NCI-H1436 (cell line): ENCODE results near the gene PLCXD1.
"Not testable (repeated sequence)": the region's sequence is repeated elsewhere in the genome, so short reads cannot be mapped to it uniquely, and the experiment has no call there.

Experiments used
- DNase-seq: peaks from one replicate; lab custom pipeline; 2025; lab: John Stamatoyannopoulos, UW

Gene PLCXD1

DNA sequence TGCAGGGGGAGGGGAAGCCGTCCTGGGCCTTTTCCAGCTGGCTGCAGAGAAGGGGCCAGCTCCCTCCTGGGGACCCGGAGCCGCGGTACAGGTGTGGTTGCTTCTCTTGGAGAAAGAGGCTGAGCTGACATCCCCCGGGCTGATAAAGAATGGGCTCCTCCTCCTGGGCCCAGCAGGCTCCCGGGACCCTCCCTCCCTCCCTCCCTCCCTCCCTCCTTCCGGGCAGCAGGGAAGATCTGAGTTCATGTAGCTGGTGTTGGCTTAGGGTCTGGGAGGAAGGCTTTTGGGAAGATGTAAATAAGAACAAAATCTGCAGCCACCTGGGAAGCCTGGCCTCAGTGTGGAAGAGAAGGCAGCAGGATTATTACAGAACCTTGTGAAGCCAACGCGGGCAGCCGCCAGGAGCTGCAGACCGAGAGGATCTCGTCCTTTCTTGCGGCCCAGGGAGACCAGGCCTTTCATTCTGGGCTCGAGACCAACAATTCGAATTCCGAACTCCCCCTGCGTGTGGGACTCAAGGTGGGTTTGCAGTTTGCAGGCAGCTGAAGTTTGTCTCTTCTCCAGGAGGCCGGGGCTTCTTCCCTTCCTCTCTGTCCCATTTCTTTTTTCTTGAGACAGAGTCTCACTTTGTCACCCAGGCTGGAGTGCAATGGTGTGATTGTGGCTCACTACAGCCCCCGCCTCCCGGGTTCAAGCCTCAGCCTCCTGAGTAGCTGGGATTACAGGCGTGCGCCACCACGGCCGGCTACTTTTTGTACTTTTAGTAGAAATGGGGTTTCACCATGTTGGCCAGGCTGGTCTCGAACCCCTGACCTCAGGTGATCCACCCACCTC lies at the start of gene PLCXD1:
PLCXD1 (plus strand) TSS at position 216 of the 834 bp plus-strand sequence. CDS start 2,807 bp downstream, outside the sequence.
- DNase-seq, result no peak

- DNase-seq, result not testable (repeated sequence)
These were observed 49.4 kb upstream of the PLCXD1 start for GRCh38 chrX:231637-232277.

- not testable (repeated sequence) for DNase-seq
These were observed 48.9 kb upstream of the PLCXD1 start for GRCh38 chrX:232278-232655.

DNA sequence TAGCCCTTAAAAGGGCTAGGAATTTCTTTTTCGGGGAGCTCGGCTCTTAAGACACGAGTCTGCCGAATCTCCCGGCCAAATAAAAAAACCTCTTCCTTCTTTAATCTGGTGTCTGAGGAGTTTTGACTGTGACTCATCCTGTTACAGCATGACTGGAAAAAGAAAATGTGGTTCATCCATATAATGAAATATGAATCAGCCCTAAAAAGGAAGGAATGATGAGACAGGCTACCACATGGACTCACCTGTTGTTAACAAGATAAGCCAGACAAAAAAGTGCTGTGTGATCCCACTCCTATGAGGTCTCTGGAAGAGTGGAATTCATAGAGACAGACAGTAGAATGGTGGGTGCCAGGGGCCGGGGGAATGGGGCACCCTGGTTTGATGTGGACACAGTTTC lies 45.0 kb upstream of the PLCXD1 start:
- not testable (repeated sequence) for DNase-seq

DNA sequence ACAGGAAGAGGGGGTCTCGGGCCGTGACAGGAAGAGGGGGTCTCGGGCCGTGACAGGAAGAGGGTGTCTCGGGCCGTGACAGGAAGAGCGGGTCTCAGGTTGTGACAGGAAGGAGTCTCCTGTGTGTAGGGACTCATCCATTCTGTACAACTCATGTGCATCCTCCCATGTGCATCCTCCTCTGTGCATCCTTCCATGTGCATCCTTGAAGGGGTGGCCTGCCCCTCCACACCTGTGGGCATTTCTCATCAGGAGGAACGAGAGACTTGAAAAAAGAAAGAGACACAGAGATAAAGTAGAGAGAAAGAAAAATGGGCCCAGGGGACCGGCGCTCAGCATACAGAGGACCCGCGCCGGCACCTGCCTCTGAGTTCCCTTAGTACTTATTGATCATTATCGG lies 30.2 kb upstream of the PLCXD1 start:
- no peak for DNase-seq

GRCh38 chrX:251396-252243 lies 29.6 kb upstream of the PLCXD1 start:
- not testable (repeated sequence) for DNase-seq

DNA sequence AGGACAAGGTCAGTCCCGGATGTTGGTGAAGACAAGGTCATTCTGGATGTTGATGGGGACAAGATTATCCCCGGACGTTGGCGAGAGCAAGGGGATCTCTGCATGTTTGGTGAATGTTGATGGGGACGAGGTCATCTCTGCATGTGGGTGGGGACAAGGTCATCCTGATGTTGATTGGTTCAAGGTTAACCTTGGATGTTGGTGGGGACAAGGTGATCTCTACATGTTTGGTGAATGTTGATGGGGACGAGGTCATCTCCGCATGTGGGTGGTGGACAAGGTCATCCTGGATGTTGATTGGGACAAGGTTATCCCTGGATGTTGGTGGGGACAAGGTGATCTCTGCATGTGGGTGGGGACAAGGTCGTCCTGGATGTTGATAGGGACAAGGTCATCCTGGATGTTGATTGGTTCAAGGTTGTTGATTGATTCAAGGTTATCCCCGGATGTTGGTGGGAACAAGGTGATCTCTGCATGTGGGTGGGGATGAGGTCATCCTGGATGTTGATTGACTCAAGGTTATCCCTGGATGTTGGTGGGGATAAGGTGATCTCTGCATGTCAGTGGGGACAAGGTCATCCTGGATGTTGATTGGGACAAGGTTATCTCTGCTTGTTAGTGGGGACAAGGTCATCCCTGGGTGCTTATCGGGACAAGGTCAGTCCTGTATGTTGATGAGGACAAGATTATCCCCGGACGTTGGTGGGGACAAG lies 28.8 kb upstream of the PLCXD1 start:
- DNase-seq, result no peak

DNA sequence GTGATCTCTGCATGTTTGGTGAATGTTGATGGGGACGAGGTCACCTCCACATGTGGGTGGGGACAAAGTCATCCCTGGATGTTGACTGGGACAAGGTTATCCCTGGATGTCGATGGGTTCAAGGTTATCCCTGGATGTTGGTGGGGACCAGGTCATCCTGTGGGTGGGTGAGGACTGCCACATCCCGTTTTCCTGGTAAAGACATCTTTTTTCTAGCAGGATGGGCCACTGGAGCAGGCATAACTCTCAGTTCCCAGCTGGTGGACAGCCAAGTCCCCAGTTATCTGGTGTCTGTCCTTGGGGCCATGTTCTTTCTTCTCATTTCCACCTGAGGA lies 28.3 kb upstream of the PLCXD1 start:
- no peak for DNase-seq

GRCh38 chrX:253451-254297 lies 27.5 kb upstream of the PLCXD1 start:
- no peak for DNase-seq

- DNase-seq, result no peak
These were observed 26.5 kb upstream of the PLCXD1 start for GRCh38 chrX:254630-255215.

GRCh38 chrX:255923-256331 lies 25.3 kb upstream of the PLCXD1 start:
- DNase-seq, result no peak

DNA sequence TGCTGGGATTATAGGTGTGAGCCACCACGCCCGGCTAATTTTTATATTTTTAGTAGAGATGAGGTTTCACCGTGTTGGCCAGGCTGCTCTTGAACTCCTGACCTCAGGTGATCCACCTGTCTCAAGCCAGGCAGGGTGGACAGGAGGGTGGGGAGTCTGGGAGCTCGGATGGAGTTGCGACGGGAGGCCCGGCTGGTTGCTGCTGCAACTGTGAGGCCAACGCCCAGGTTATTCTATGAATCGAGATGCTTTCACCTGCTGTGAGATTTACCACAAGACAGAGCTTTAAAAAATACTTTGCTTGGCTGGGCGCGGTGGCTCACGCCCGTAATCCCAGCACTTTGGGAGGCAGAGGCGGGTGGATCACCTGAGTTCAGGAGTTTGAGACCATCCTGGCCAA lies 24.1 kb upstream of the PLCXD1 start:
- DNase-seq, result not testable (repeated sequence)

DNA sequence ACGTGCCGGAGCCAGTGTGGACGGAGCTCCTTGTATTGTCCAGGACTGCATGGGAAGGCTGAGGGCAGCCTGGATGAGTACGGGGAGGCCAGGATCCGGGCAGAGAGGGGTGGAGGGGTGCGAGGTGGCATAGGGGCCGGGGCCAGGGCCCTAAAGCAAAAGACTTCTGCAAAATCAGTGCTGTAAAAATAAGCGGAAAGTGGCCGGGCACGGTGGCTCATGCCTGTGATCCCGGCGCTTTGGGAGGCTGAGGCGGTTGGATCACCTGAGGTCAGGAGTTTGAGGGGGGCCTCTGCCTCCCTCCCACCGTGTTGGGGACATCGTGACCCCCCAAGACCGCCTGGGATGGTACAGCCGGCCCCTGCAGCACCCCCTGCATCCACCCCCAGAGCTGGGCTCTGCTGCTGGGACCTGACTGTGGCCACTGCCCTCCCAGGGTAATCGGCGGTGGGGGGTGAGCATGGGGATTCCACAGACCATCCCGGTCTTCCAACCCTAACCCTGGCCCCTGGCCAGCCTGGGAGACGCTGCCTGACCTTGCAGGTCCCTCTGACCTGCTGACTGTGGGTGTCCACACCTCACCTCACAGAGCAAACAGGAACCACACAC lies 23.4 kb upstream of the PLCXD1 start:
- DNase-seq, result no peak

GRCh38 chrX:258291-259040 lies 22.7 kb upstream of the PLCXD1 start:
- no peak for DNase-seq

DNA sequence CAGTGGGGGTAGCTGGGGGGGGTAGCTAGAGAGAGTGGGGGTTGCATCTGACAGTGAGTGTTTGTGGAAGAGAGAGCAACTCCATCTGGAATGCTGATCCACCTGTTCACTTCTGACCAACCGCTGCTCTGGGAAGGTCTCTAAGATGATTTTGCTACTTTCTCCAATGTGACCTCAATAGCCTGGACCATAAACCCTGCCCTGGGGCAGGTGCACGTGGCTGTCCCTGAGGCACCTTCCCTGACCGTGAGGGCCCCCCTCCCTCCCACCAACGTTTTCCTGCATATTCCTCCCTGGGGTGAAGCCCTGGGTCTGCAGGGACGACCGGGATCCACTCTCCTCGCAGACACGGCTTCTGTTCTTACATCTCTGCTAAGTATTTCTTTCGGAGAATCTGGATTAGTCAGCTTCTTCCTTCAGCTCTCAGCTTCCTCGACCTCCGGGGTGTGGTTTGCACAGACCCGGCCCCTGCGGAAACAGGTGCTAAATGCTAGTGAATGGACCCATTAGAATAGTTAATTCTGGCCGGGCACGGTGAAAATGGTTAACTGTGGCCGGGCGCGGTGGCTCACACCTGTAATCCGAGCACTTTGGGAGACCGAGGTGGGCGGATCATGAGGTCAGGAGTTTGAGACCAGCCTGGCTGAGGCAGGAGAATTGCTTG lies 21.4 kb upstream of the PLCXD1 start:
- DNase-seq, result no peak

GRCh38 chrX:261167-261918 lies 19.8 kb upstream of the PLCXD1 start:
- no peak for DNase-seq

GRCh38 chrX:261919-262352 lies 19.2 kb upstream of the PLCXD1 start:
- DNase-seq, result no peak

- no peak for DNase-seq
These were observed 18.7 kb upstream of the PLCXD1 start for GRCh38 chrX:262381-262909.
